KMS-11 (cell line): ENCODE measurements around the gene COQ8A.
"Not testable (repeated sequence)": the region's sequence is repeated elsewhere in the genome, so short reads cannot be mapped to it uniquely, and the experiment has no call there.

Experiments
- H2AFZ ChIP-seq: fragments of 200-600 bp; sonication (generic); 2 replicates; pipeline ENCODE4 v1.6.1; 2016; ENCODE audit warnings: antibody characterized with exemption, mixed run types, low read depth
- H3K27ac ChIP-seq: fragments of 200-600 bp; sonication (generic); 2 replicates; pipeline ENCODE4 v1.6.1; 2016; ENCODE audit warnings: mild to moderate bottlenecking, mixed run types
- H3K27me3 ChIP-seq: fragments of 200-600 bp; sonication (generic); 2 replicates; pipeline ENCODE4 v1.6.1; 2017; ENCODE audit warnings: mild to moderate bottlenecking, low read depth, mixed run types, moderate library complexity; ENCODE audit not compliant: insufficient read depth
- H3K36me3 ChIP-seq: fragments of 200-600 bp; sonication (generic); 2 replicates; pipeline ENCODE4 v1.6.1; 2017; ENCODE audit warnings: mild to moderate bottlenecking, mixed run types; ENCODE audit not compliant: insufficient read depth
- H3K4me1 ChIP-seq: fragments of 200-600 bp; sonication (generic); 2 replicates; pipeline ENCODE4 v1.6.1; 2016; ENCODE audit warnings: mild to moderate bottlenecking, low read depth, mixed run types; ENCODE audit not compliant: poor library complexity, severe bottlenecking
- H3K4me2 ChIP-seq: fragments of 200-600 bp; sonication (generic); 2 replicates; pipeline ENCODE4 v1.7.0; 2016; ENCODE audit warnings: mild to moderate bottlenecking, mixed run types
- H3K4me3 ChIP-seq: fragments of 200-600 bp; sonication (generic); IDR thresholded peaks from 2 replicates; pipeline ENCODE4 v1.6.1; 2017; ENCODE audit warnings: low read depth, low read length, mixed read lengths; ENCODE audit not compliant: insufficient read depth
- H3K79me2 ChIP-seq: fragments of 200-600 bp; sonication (generic); 2 replicates; pipeline ENCODE4 v1.6.1; 2016; ENCODE audit warnings: low read depth, mixed run types; ENCODE audit not compliant: insufficient read depth
- H3K9ac ChIP-seq: fragments of 200-600 bp; sonication (generic); 2 replicates; pipeline ENCODE4 v1.6.1; 2016; ENCODE audit warnings: mild to moderate bottlenecking, mixed run types
- H4K20me1 ChIP-seq: fragments of 200-600 bp; sonication (generic); 2 replicates; pipeline ENCODE4 v1.6.1; 2016; ENCODE audit warnings: mild to moderate bottlenecking, mixed run types; ENCODE audit not compliant: insufficient read depth
- CTCF ChIP-seq: fragments of 200-600 bp; sonication (generic); conservative IDR thresholded peaks from 2 replicates; pipeline ENCODE4 v1.6.1; 2017; ENCODE audit warnings: low read depth, mild to moderate bottlenecking, antibody characterized with exemption, low read length, moderate library complexity, mixed read lengths

COQ8A gene

GRCh38 chr1:226994586-226995364 lies 54.7 kb downstream of the COQ8A start:
- H3K4me2 ChIP-seq: no peak overlapping the region
- no peaks in the 10 kb centered on the region for H3K4me1 ChIP-seq
- no peaks in the 10 kb centered on the region for H3K27me3 ChIP-seq
- H3K36me3 ChIP-seq: no peaks in the 10 kb centered on the region
- no peak overlapping the region for H3K27ac ChIP-seq
- H3K4me3 ChIP-seq: no peak overlapping the region
- H2AFZ ChIP-seq: no peak overlapping the region
- no peaks in the 10 kb centered on the region for H3K79me2 ChIP-seq
- no peak overlapping the region for H3K9ac ChIP-seq
- H4K20me1 ChIP-seq: no peaks in the 10 kb centered on the region
- no peak for TF ChIP-seq CTCF

- Histone ChIP-seq H3K4me1 (no peaks in the 10 kb centered on the region), H3K27me3 (no peaks in the 10 kb centered on the region), H3K27ac (no peak overlapping the region), H4K20me1 (no peaks in the 10 kb centered on the region), H3K4me2 (no peak overlapping the region), H3K36me3 (no peaks in the 10 kb centered on the region), H3K4me3 (no peak overlapping the region), H3K9ac (no peak overlapping the region), H2AFZ (no peak overlapping the region), H3K79me2 (no peaks in the 10 kb centered on the region)
- TF ChIP-seq CTCF: no peak
Measured at GRCh38 chr1:226995365-226996332, 55.6 kb downstream of the COQ8A start.

GRCh38 chr1:226999579-226999978 lies 59.5 kb downstream of the COQ8A start:
- H3K27ac ChIP-seq, H4K20me1 ChIP-seq, H3K4me1 ChIP-seq, H3K9ac ChIP-seq, H3K4me3 ChIP-seq, H3K4me2 ChIP-seq, H3K27me3 ChIP-seq, H3K79me2 ChIP-seq, H2AFZ ChIP-seq, H3K36me3 ChIP-seq: not testable (repeated sequence)

- no peak for TF ChIP-seq CTCF
Measured at GRCh38 chr1:227002531-227003049, 62.5 kb downstream of the COQ8A start.

More at GRCh38 chr1:227002531-227003049, 62.5 kb downstream of the COQ8A start:
- Histone ChIP-seq H3K9ac (no peak overlapping the region), H2AFZ (no peak overlapping the region), H4K20me1 (no peaks in the 10 kb centered on the region), H3K4me1 (no peaks in the 10 kb centered on the region), H3K79me2 (no peaks in the 10 kb centered on the region), H3K4me2 (no peak overlapping the region), H3K27me3 (no peaks in the 10 kb centered on the region), H3K27ac (no peak overlapping the region), H3K36me3 (no peaks in the 10 kb centered on the region), H3K4me3 (no peak overlapping the region)
